Hematopoietic multipotent progenitor cell treated with erythropoietin and hydrocortisone succinate and interleukin-3 and kit ligand, for 17 days (in vitro differentiated cells): ENCODE measurements around the gene PUM1.

Experiments
- DNase-seq: peaks from one replicate; pipeline ENCODE4 v3.0.0-alpha.2; 2015; ENCODE audit warnings: low spot score

The PUM1 gene

GRCh38 chr1:30929135-30929889 lies 136.2 kb downstream of the PUM1 start:
- DNase-seq, result peak; percentile 62

GRCh38 chr1:30928789-30929134 lies 136.8 kb downstream of the PUM1 start:
- DNase-seq, result no peak

GRCh38 chr1:30928171-30928570 lies 137.3 kb downstream of the PUM1 start:
- no peak for DNase-seq

GRCh38 chr1:30927448-30927847 lies 138.1 kb downstream of the PUM1 start:
- no peak for DNase-seq

GRCh38 chr1:30923597-30923996 lies 141.9 kb downstream of the PUM1 start:
- DNase-seq, result no peak

GRCh38 chr1:30920827-30921226 lies 144.7 kb downstream of the PUM1 start:
- no peak for DNase-seq

- peak; percentile 44 for DNase-seq
Measured at GRCh38 chr1:30919025-30919881, 146.3 kb downstream of the PUM1 start.

- no peak for DNase-seq
Measured at GRCh38 chr1:30916296-30916695, 149.2 kb downstream of the PUM1 start.

GRCh38 chr1:30915491-30916230 lies 149.9 kb downstream of the PUM1 start:
- no peak for DNase-seq

GRCh38 chr1:30914931-30915330 lies 150.6 kb downstream of the PUM1 start:
- DNase-seq, result no peak

- DNase-seq, result no peak
Measured at GRCh38 chr1:30914587-30914922, 151.0 kb downstream of the PUM1 start.

GRCh38 chr1:30912913-30913652 lies 152.4 kb downstream of the PUM1 start:
- no peak for DNase-seq

GRCh38 chr1:30912224-30912623 lies 153.3 kb downstream of the PUM1 start:
- no peak for DNase-seq

GRCh38 chr1:30911059-30911954 lies 154.2 kb downstream of the PUM1 start:
- DNase-seq, result peak; percentile 61

GRCh38 chr1:30909365-30910068 lies 156.0 kb downstream of the PUM1 start:
- DNase-seq, result no peak

- DNase-seq, result no peak
Measured at GRCh38 chr1:30908696-30909364, 156.7 kb downstream of the PUM1 start, which contains the start of gene SDC3. TSS of gene SDC3 (minus strand) at chr1:30908758. CDS start at chr1:30908586, 172 bp downstream.

GRCh38 chr1:30908316-30908695 lies 157.2 kb downstream of the PUM1 start:
- DNase-seq, result no peak

GRCh38 chr1:30907481-30908315 lies 157.8 kb downstream of the PUM1 start:
- DNase-seq, result no peak
